ENCODE measurements around the gene SELENOO.

SELENOO gene

GRCh38 chr22:50259302-50259701, 58.5 kb downstream of the SELENOO start:
- H3K4me3 ChIP-seq (ENCODE audit: low read depth, low read length) = no peak overlapping the region
- H3K4me1 ChIP-seq = peaks cover 3% of the 10 kb centered on the region
- no peaks in the 10 kb centered on the region for H3K36me3 ChIP-seq (ENCODE audit: control insufficient read depth, insufficient read depth, low read length)
- no peaks in the 10 kb centered on the region for H3K9me3 ChIP-seq (ENCODE audit: control insufficient read depth, low read length)
- H3K27ac ChIP-seq = no peak overlapping the region
- no peaks in the 10 kb centered on the region for H3K79me2 ChIP-seq
- H3K4me2 ChIP-seq (ENCODE audit: low read length) = no peak overlapping the region
- no peak overlapping the region for H3K9ac ChIP-seq
- no peak for TF ChIP-seq CTCF (IDR thresholded peaks at IDR 0.05)
- H2AFZ ChIP-seq = no peak overlapping the region
- no peaks in the 10 kb centered on the region for H3K27me3 ChIP-seq (ENCODE audit: control insufficient read depth, insufficient read depth, low read length)

- Histone ChIP-seq H3K36me3 (ENCODE audit: control insufficient read depth, insufficient read depth, low read length) (no peaks in the 10 kb centered on the region), H3K4me2 (ENCODE audit: low read length) (peak overlapping the region; percentile 88), H3K9ac (no peak overlapping the region), H3K4me1 (peaks cover 3% of the 10 kb centered on the region), H3K27ac (no peak overlapping the region), H2AFZ (peak overlapping the region; percentile 60), H3K79me2 (no peaks in the 10 kb centered on the region), H3K4me3 (ENCODE audit: low read depth, low read length) (peak overlapping the region; percentile 41), H3K27me3 (ENCODE audit: control insufficient read depth, insufficient read depth, low read length) (no peaks in the 10 kb centered on the region), H3K9me3 (ENCODE audit: control insufficient read depth, low read length) (no peaks in the 10 kb centered on the region)
- no peak for TF ChIP-seq CTCF (IDR thresholded peaks at IDR 0.05)
Observed at GRCh38 chr22:50260434-50260800, 59.6 kb downstream of the SELENOO start.

- no peaks in the 10 kb centered on the region for H3K36me3 ChIP-seq (ENCODE audit: control insufficient read depth, insufficient read depth, low read length)
- H3K4me1 ChIP-seq = peaks cover 3% of the 10 kb centered on the region
- no peak overlapping the region for H3K27ac ChIP-seq
- no peaks in the 10 kb centered on the region for H3K79me2 ChIP-seq
- no peak for TF ChIP-seq CTCF (IDR thresholded peaks at IDR 0.05)
- H3K9me3 ChIP-seq (ENCODE audit: control insufficient read depth, low read length) = no peaks in the 10 kb centered on the region
- no peak overlapping the region for H3K9ac ChIP-seq
- H3K27me3 ChIP-seq (ENCODE audit: control insufficient read depth, insufficient read depth, low read length) = no peaks in the 10 kb centered on the region
- peak overlapping the region; percentile 60 for H2AFZ ChIP-seq
- H3K4me2 ChIP-seq (ENCODE audit: low read length) = peak overlapping the region; percentile 88
- H3K4me3 ChIP-seq (ENCODE audit: low read depth, low read length) = peak overlapping the region; percentile 41
Observed at GRCh38 chr22:50260801-50261614, 60.2 kb downstream of the SELENOO start.

- Histone ChIP-seq H3K9me3 (ENCODE audit: control insufficient read depth, low read length) (no peaks in the 10 kb centered on the region), H3K4me3 (ENCODE audit: low read depth, low read length) (peak within 1 kb of the TSS; percentile 41), H3K9ac (no peak within 1 kb of the TSS), H3K79me2 (no peaks in the 10 kb centered on the region), H3K4me1 (peaks cover 3% of the 10 kb centered on the region), H2AFZ (peak within 1 kb of the TSS; percentile 60), H3K27me3 (ENCODE audit: control insufficient read depth, insufficient read depth, low read length) (no peaks in the 10 kb centered on the region), H3K4me2 (ENCODE audit: low read length) (peak within 1 kb of the TSS; percentile 88), H3K27ac (no peak within 1 kb of the TSS), H3K36me3 (ENCODE audit: control insufficient read depth, insufficient read depth, low read length) (no peaks in the 10 kb centered on the region)
- no peak for TF ChIP-seq CTCF (IDR thresholded peaks at IDR 0.05)
Observed at GRCh38 chr22:50261615-50262459, 61.0 kb downstream of the SELENOO start, which contains the start of gene MAPK12. TSS of gene MAPK12 (minus strand) at chr22:50261683. CDS start at chr22:50261509, 174 bp downstream.

Data from parathyroid adenoma (tissue), 2 donors.